K562 (cell line): ENCODE measurements around the gene ZNF276. TPM values are rescaled to one million over a fixed set of nuclear protein-coding genes. Genes with fewer than 3 reads are reported as not detected.
A peak's percentile ranks its signal among the peaks of the same experiment; 100 is the strongest.

Experiments
- ARID2 ChIP-seq: fragments of 450-650 bp; IDR thresholded peaks from 2 replicates; pipeline ENCODE4 v1.6.1; 2017; ENCODE audit warnings: antibody characterized with exemption, mild to moderate bottlenecking
- CREM ChIP-seq: IDR thresholded peaks from 2 replicates; pipeline ENCODE4 v1.6.1; 2014; ENCODE audit warnings: antibody characterized with exemption, low read depth
- EP400 ChIP-seq: fragments of 450-650 bp; IDR thresholded peaks from 2 replicates; pipeline ENCODE4 v1.6.1; 2017; ENCODE audit warnings: antibody characterized with exemption, mild to moderate bottlenecking, moderate library complexity
- ESRRA ChIP-seq: fragments of 450-650 bp; IDR thresholded peaks from 2 replicates; pipeline ENCODE4 v1.6.1; 2014; ENCODE audit warnings: low read depth, mild to moderate bottlenecking, moderate library complexity, borderline replicate concordance
- ID3 ChIP-seq, 2 experiments: fragments of 250-450 bp in 1 of 2; fragments of 450-650 bp in 1 of 2; sonication (Bioruptor Pico) in 1 of 2; IDR thresholded peaks; 2 replicates each; pipeline versions ENCODE4 v1.6.1 to v1.8.0; 2016 to 2021; ENCODE audit warnings: mild to moderate bottlenecking in 2 of 2, moderate library complexity in 2 of 2, missing compliant biosample characterization in 1 of 2, missing genetic modification characterization in 1 of 2
- KLF1 ChIP-seq: fragments of 450-650 bp; IDR thresholded peaks from 2 replicates; pipeline ENCODE4 v1.6.1; 2016; ENCODE audit warnings: missing genetic modification characterization, missing compliant biosample characterization
- MTA1 ChIP-seq: fragments of 450-650 bp; IDR thresholded peaks from 2 replicates; pipeline ENCODE4 v1.6.1; 2017; ENCODE audit warnings: borderline replicate concordance
- POLR2AphosphoS5 ChIP-seq: IDR thresholded peaks from 2 replicates; pipeline ENCODE4 v1.6.1; 2011; ENCODE audit warnings: mild to moderate bottlenecking, low read depth, low read length, moderate library complexity; ENCODE audit not compliant: control insufficient read depth, insufficient read depth
- PREB ChIP-seq: sonication (generic); formaldehyde crosslinking; IDR thresholded peaks from 2 replicates; pipeline ENCODE4 v1.8.1; 2023; ENCODE audit warnings: mild to moderate bottlenecking, missing genetic modification reagents
- REST ChIP-seq, 2 experiments: fragments of 450-650 bp; formaldehyde crosslinking in 1 of 2; IDR thresholded peaks; 2 replicates each; pipeline versions ENCODE4 v1.4.0 to v1.6.1; 2014 to 2020; ENCODE audit warnings: mild to moderate bottlenecking in 2 of 2, borderline replicate concordance in 1 of 2, low read depth in 1 of 2
- SP1 ChIP-seq: sonication (generic); formaldehyde crosslinking; IDR thresholded peaks from 2 replicates; pipeline ENCODE4 v1.8.1; 2022; ENCODE audit warnings: mild to moderate bottlenecking, missing genetic modification reagents
- TEAD1 ChIP-seq, 2 experiments: fragments of 450-650 bp in 1 of 2; sonication (generic) in 1 of 2; formaldehyde crosslinking; IDR thresholded peaks; 2 replicates each; pipeline versions ENCODE4 v1.4.0 to v1.8.0; 2020 to 2022; ENCODE audit warnings: mild to moderate bottlenecking in 2 of 2, missing genetic modification reagents in 1 of 2
- XRCC5 ChIP-seq: fragments of 200-400 bp; formaldehyde crosslinking; IDR thresholded peaks from 2 replicates; pipeline ENCODE4 v1.6.1; 2017; ENCODE audit warnings: low read depth, mild to moderate bottlenecking, low read length
- ZBTB5 ChIP-seq: fragments of 450-650 bp; IDR thresholded peaks from 2 replicates; pipeline ENCODE4 v1.6.1; 2017; ENCODE audit warnings: antibody characterized with exemption
- ZNF444 ChIP-seq: fragments of 250-450 bp; sonication (Bioruptor Pico); IDR thresholded peaks from 2 replicates; pipeline ENCODE4 v1.4.0; 2020; ENCODE audit warnings: mild to moderate bottlenecking, moderate library complexity
- polyA plus RNA-seq, 8 experiments: library from polyadenylated mRNA; depleted of rRNA in 4 of 8; stranded (reverse) in 5 of 8; unstranded in 3 of 8; fragments of >200 nt; fragmentation: Nextera tagmentation in 2 of 8; fragmentation: Illumina TruSeq in 1 of 8; extraction: Ambion mirVana in 2 of 8; extraction: Trizol in 1 of 8; gene quantifications; 2 replicates each; pipeline versions ENCODE4 v1.2.1 to v1.2.3, GENCODE V29; 2011 to 2014; ENCODE audit warnings: inconsistent platforms in 1 of 8, missing spikeins in 1 of 8
- total RNA-seq, 7 experiments: library from RNA; depleted of rRNA in 6 of 7; stranded (reverse); fragments of >200 nt in 6 of 7; fragmentation: Illumina TruSeq in 2 of 7; extraction: Trizol in 2 of 7; gene quantifications; 2 replicates each; pipeline versions ENCODE4 v1.2.1 to v1.2.3, GENCODE V29; 2011 to 2021; ENCODE audit warnings: low replicate concordance in 1 of 7

Gene ZNF276
- total and polyA plus RNA-seq, 9 of the 15 experiments (the other 6 are each of a cell fraction or from before 2014, with no cell fraction given), result 0.49 to 43.9 (median 15.8) TPM

- TF ChIP-seq REST (IDR thresholded peaks at IDR 0.05; ENCODE audit: borderline replicate concordance) (no peak), REST (CRISPR knock-in tag; IDR thresholded peaks at IDR 0.05; ENCODE audit: low read depth) (no peak), TEAD1 (CRISPR knock-in tag; IDR thresholded peaks at IDR 0.05) (peak in 1 of 2 experiments; percentile 60; a peak in 1 of 4 replicates), XRCC5 (no peak), MTA1 (no peak), CREM (peak; percentile 81), SP1 (0 out of 2 replicates have a peak, but pooled peaks have one; percentile 23), EP400 (no peak), ZBTB5 (no peak), KLF1 (tag) (no peak), PREB (no peak), ID3 (CRISPR knock-in tag; IDR thresholded peaks at IDR 0.05) (no peak), ID3 (tag; IDR thresholded peaks at IDR 0.05) (no peak), ESRRA (no peak), ZNF444 (CRISPR knock-in tag) (no peak), ARID2 (peak; percentile 83), POLR2AphosphoS5 (no peak)
These were observed 20.5 kb upstream of the ZNF276 start (continued) for GRCh38 chr16:89700649-89701424.
